HEK293 (cell line): ENCODE measurements around the gene GPATCH2.
"Not testable (repeated sequence)": the region's sequence is repeated elsewhere in the genome, so short reads cannot be mapped to it uniquely, and the experiment has no call there.

Source experiments
- CTCF ChIA-PET: fragments of 350-600 bp; formaldehyde crosslinking; extraction: SDS; loops from one replicate; lab custom pipeline; 2021; ENCODE audit warnings: antibody characterized with exemption; lab: Yijun Ruan, JAX
- POLR2A ChIA-PET: fragments of 300-600 bp; formaldehyde crosslinking; extraction: SDS; loops from one replicate; lab custom pipeline; 2020; ENCODE audit warnings: antibody characterized with exemption, inconsistent platforms; lab: Yijun Ruan, JAX
- H3K27ac ChIP-seq: fragments of 200-500 bp; sonication (Bioruptor generic); 2 replicates; pipeline ENCODE4 v1.5.1; 2014; ENCODE audit warnings: low read depth, low read length, control low read depth, inconsistent platforms; ENCODE audit errors: extremely low read depth
- H3K36me3 ChIP-seq, 2 experiments: fragments of 200-500 bp in 1 of 2; sonication (Bioruptor generic) in 1 of 2; 1 replicate in 1 of 2; 2 replicates in 1 of 2; pipeline ENCODE4 v1.5.1; 2014 to 2017; ENCODE audit warnings: inconsistent platforms in 2 of 2, low read length in 2 of 2; ENCODE audit not compliant: control insufficient read depth in 2 of 2, insufficient read depth in 1 of 2
- H3K4me1 ChIP-seq: fragments of 200-500 bp; sonication (Bioruptor generic); 2 replicates; pipeline ENCODE4 v1.5.1; 2014; ENCODE audit warnings: mild to moderate bottlenecking, low read length, inconsistent platforms; ENCODE audit not compliant: control insufficient read depth, insufficient read depth
- H3K4me3 ChIP-seq: 2 replicates; pipeline ENCODE4 v1.5.1; 2011; ENCODE audit warnings: low read depth, mild to moderate bottlenecking, control low read depth, low read length, moderate library complexity
- H3K9me3 ChIP-seq: fragments of 200-500 bp; sonication (Bioruptor generic); 2 replicates; pipeline ENCODE4 v1.5.1; 2014; ENCODE audit warnings: low read depth, low read length, inconsistent platforms; ENCODE audit not compliant: control insufficient read depth, insufficient read depth
- KLF16 ChIP-seq: fragments of 450-650 bp; formaldehyde crosslinking; IDR thresholded peaks from 2 replicates; pipeline ENCODE4 v1.5.1; 2017; ENCODE audit warnings: missing biosample characterization, missing genetic modification characterization
- MEIS1 ChIP-seq: sonication (generic); formaldehyde crosslinking; IDR thresholded peaks from 2 replicates; pipeline ENCODE4 v1.8.1; 2022; ENCODE audit warnings: missing genetic modification reagents, mild to moderate bottlenecking, borderline replicate concordance
- MYNN ChIP-seq: fragments of 450-650 bp; formaldehyde crosslinking; IDR thresholded peaks from 2 replicates; pipeline ENCODE4 v1.5.1; 2016; ENCODE audit warnings: missing biosample characterization, missing genetic modification characterization, borderline replicate concordance
- OSR2 ChIP-seq: fragments of 450-650 bp; formaldehyde crosslinking; IDR thresholded peaks from 2 replicates; pipeline ENCODE4 v1.5.1; 2016; ENCODE audit warnings: missing biosample characterization, missing genetic modification characterization
- REST ChIP-seq: fragments of 450-650 bp; formaldehyde crosslinking; IDR thresholded peaks from 2 replicates; pipeline ENCODE4 v1.5.1; 2016; ENCODE audit warnings: missing biosample characterization, missing genetic modification characterization
- ZBTB17 ChIP-seq: fragments of 450-650 bp; formaldehyde crosslinking; IDR thresholded peaks from 2 replicates; pipeline ENCODE4 v1.5.1; 2016; ENCODE audit warnings: missing biosample characterization, missing genetic modification characterization
- ZIC2 ChIP-seq: fragments of 450-650 bp; formaldehyde crosslinking; IDR thresholded peaks from 2 replicates; pipeline ENCODE4 v1.5.1; 2016; ENCODE audit warnings: missing biosample characterization, missing genetic modification characterization
- ZNF157 ChIP-seq: fragments of 450-650 bp; formaldehyde crosslinking; IDR thresholded peaks from 2 replicates; pipeline ENCODE4 v1.5.1; 2016; ENCODE audit warnings: missing biosample characterization, missing genetic modification characterization
- ZNF202 ChIP-seq: fragments of 450-650 bp; formaldehyde crosslinking; IDR thresholded peaks from 2 replicates; pipeline ENCODE4 v1.5.1; 2016; ENCODE audit warnings: missing biosample characterization, missing genetic modification characterization, borderline replicate concordance
- ZNF280D ChIP-seq: fragments of 450-650 bp; formaldehyde crosslinking; IDR thresholded peaks from 2 replicates; pipeline ENCODE4 v1.5.1; 2016; ENCODE audit warnings: missing biosample characterization, missing genetic modification characterization
- ZNF404 ChIP-seq: fragments of 450-650 bp; formaldehyde crosslinking; IDR thresholded peaks from 2 replicates; pipeline ENCODE4 v1.5.1; 2017; ENCODE audit warnings: missing biosample characterization, missing genetic modification characterization
- ZNF416 ChIP-seq: fragments of 450-650 bp; formaldehyde crosslinking; IDR thresholded peaks from 2 replicates; pipeline ENCODE4 v1.5.1; 2016; ENCODE audit warnings: missing biosample characterization, missing genetic modification characterization
- ZNF433 ChIP-seq: fragments of 450-650 bp; formaldehyde crosslinking; IDR thresholded peaks from 2 replicates; pipeline ENCODE4 v1.5.1; 2016; ENCODE audit warnings: missing biosample characterization, missing genetic modification characterization, low read depth
- ZNF488 ChIP-seq: fragments of 450-650 bp; formaldehyde crosslinking; IDR thresholded peaks from 2 replicates; pipeline ENCODE4 v1.5.1; 2016; ENCODE audit warnings: missing biosample characterization, missing genetic modification characterization
- ZNF514 ChIP-seq: fragments of 450-650 bp; formaldehyde crosslinking; IDR thresholded peaks from 2 replicates; pipeline ENCODE4 v1.5.1; 2016; ENCODE audit warnings: missing biosample characterization, missing genetic modification characterization
- ZNF549 ChIP-seq: fragments of 450-650 bp; IDR thresholded peaks from 2 replicates; pipeline ENCODE4 v1.5.1; 2018; ENCODE audit warnings: missing biosample characterization, missing genetic modification characterization, mild to moderate bottlenecking, inconsistent platforms, moderate library complexity
- ZNF596 ChIP-seq: fragments of 450-650 bp; IDR thresholded peaks from 2 replicates; pipeline ENCODE4 v1.5.0; 2018; ENCODE audit warnings: missing biosample characterization, mild to moderate bottlenecking, missing genetic modification characterization, moderate library complexity
- ZNF623 ChIP-seq: fragments of 450-650 bp; formaldehyde crosslinking; IDR thresholded peaks from 2 replicates; pipeline ENCODE4 v1.5.1; 2016; ENCODE audit warnings: missing biosample characterization, missing genetic modification characterization

Gene GPATCH2

GRCh38 chr1:217524787-217525520, 105.9 kb downstream of the GPATCH2 start:
- ChIA-PET POLR2A (no interaction called here), CTCF (interaction anchor here (0.6 kb wide), 1 partner anchor 53 kb away, joined by 3 read pairs; no protein-coding TSS in a partner anchor)
- no peaks in the 10 kb centered on the region for H3K36me3 ChIP-seq
- H3K4me1 ChIP-seq, result no peaks in the 10 kb centered on the region
- H3K4me3 ChIP-seq, result no peak overlapping the region
- H3K9me3 ChIP-seq, result no peaks in the 10 kb centered on the region
- H3K27ac ChIP-seq, result no peak overlapping the region
- TF ChIP-seq REST (tag by site-specific recombination) (no peak), MYNN (tag by site-specific recombination) (no peak), MEIS1 (CRISPR knock-in tag) (no peak), ZNF549 (no peak), ZNF433 (tag by site-specific recombination) (no peak), ZNF157 (tag by site-specific recombination) (no peak), KLF16 (tag by site-specific recombination) (no peak), ZIC2 (tag by site-specific recombination) (no peak), ZBTB17 (tag by site-specific recombination) (no peak), ZNF623 (tag by site-specific recombination) (no peak), ZNF404 (tag by site-specific recombination) (no peak), ZNF416 (tag by site-specific recombination) (no peak), ZNF488 (no peak), ZNF202 (no peak), OSR2 (tag by site-specific recombination) (no peak), ZNF596 (tag by site-specific recombination) (no peak), ZNF280D (tag by site-specific recombination) (no peak), ZNF514 (tag by site-specific recombination) (no peak)

- H3K4me3 ChIP-seq, CTCF ChIA-PET: not testable (repeated sequence)
Measured at GRCh38 chr1:217523921-217524320, 107.0 kb downstream of the GPATCH2 start.

More at GRCh38 chr1:217523921-217524320, 107.0 kb downstream of the GPATCH2 start:
- H3K9me3 ChIP-seq, POLR2A ChIA-PET, H3K36me3 ChIP-seq, H3K4me1 ChIP-seq, H3K27ac ChIP-seq: not testable (repeated sequence)
